ENCODE data around the gene MED31. TPM values are rescaled to one million over a fixed set of nuclear protein-coding genes. Genes with fewer than 3 reads are reported as not detected.
A peak's percentile ranks its signal among the peaks of the same experiment; 100 is the strongest.
"Not testable (repeated sequence)": the region's sequence is repeated elsewhere in the genome, so short reads cannot be mapped to it uniquely, and the experiment has no call there.

Gene MED31
- total RNA-seq, 1 experiment from 2014 or later, result 17.8 TPM

DNA sequence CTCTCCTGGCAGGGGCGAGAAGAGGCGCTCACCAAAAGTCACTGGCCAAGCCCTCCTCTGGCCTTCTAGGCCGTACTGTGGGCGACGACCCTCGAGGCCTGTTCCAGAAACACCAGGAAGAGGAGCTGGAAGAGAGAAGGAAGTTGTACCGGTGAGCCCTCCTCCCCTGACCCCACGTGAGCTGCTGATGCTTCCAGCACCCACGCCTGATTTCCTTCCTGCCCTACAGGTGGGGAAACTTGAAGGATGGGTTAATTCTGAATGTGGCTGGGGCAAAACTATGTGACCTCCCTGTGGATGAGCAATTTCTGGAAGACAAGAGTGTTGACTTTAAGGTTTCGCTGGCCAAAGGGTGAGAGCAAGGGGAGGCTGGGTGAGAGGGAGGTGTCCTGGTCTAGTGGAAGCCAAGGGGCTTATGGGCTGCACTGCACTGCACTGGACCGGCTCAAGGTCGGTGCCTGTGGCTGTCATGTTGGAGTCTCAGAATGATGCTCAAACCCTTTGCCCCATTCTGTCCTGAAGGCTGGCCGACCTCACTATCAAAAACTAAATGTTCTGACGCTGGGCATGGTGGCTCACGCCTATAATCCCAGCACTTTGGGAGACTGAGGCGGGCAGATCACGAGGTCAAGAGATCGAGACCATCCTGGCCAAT is 6.4 kb upstream of the MED31 start:
- ChIA-PET POLR2A (interaction anchor here (0.6 kb wide), 1 partner anchor 198 kb away, joined by 3 read pairs; no protein-coding TSS in a partner anchor), CTCF (interaction anchor here (1.0 kb wide), 2 partner anchors 9 to 186 kb away, joined by 3 to 4 read pairs; no protein-coding TSS in a partner anchor)
- Mint-ChIP-seq H3K4me1 (ENCODE audit: insufficient read depth, unreplicated experiment) (peaks cover 34% of the 10 kb centered on the region), H3K27ac (ENCODE audit: low read depth, unreplicated experiment) (no peak overlapping the region), H3K9me3 (ENCODE audit: unreplicated experiment) (peaks cover 7% of the 10 kb centered on the region), H3K36me3 (ENCODE audit: insufficient read depth, unreplicated experiment) (no peaks in the 10 kb centered on the region), H3K4me3 (ENCODE audit: unreplicated experiment) (no peak overlapping the region), H3K27me3 (ENCODE audit: insufficient read depth, unreplicated experiment) (peaks cover 26% of the 10 kb centered on the region)
- intact Hi-C loops (cut with micrococcal nuclease), result no loop called here
- TF ChIP-seq, protein P1, sequence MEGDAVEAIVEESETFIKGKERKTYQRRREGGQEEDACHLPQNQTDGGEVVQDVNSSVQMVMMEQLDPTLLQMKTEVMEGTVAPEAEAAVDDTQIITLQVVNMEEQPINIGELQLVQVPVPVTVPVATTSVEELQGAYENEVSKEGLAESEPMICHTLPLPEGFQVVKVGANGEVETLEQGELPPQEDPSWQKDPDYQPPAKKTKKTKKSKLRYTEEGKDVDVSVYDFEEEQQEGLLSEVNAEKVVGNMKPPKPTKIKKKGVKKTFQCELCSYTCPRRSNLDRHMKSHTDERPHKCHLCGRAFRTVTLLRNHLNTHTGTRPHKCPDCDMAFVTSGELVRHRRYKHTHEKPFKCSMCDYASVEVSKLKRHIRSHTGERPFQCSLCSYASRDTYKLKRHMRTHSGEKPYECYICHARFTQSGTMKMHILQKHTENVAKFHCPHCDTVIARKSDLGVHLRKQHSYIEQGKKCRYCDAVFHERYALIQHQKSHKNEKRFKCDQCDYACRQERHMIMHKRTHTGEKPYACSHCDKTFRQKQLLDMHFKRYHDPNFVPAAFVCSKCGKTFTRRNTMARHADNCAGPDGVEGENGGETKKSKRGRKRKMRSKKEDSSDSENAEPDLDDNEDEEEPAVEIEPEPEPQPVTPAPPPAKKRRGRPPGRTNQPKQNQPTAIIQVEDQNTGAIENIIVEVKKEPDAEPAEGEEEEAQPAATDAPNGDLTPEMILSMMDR (IDR thresholded peaks at IDR 0.05; ENCODE audit: unreplicated experiment), result no peak
- BruUV-seq (replicated peaks), result no TSS peak
- no peak for DNase-seq (ENCODE audit: unreplicated experiment)

DNA sequence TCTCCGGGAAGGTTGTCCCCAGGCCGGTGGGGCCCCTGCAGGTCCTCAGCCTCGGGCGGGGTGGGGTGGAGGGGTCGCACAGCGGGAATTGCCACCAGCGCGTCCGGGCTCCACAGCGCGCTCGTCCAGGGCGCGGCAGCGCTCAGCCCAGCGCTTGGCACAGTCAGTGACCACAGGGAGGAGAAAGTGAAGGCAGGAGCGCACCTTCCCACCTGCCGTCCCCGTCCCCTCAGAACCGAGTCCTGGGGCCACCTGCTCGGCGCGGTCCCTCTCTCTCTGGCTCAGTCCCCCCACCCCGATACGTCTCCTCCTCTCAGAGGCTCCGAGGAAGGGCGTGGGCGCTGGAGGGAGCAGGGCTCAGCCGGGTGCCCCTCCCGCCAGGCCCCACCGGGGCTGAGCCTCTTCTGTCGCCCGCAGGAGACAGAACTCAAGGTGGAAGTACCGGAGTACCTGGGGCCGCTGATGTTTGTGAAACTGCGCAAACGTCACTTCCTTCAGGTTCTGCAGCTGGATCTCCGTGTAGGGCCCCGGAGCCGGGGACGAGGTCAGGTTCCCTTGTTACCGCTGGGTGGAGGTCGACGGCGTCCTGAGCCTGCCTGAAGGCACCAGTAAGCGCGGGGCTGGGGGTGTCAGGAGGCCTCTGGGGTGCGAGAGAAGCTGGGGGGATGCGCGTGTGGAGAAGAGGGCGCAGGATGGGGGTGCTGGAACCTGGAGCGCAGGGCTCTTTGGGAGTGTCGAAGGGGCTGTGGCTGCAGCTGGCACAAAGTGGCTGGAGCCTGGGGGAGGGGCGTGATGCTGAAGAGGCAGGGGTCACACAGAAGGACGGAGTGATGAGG is 5.6 kb upstream of the MED31 start:
- H3K27ac Mint-ChIP-seq (ENCODE audit: low read depth, unreplicated experiment); intact Hi-C loops (cut with micrococcal nuclease); BruUV-seq (replicated peaks); H3K9me3 Mint-ChIP-seq (ENCODE audit: unreplicated experiment); DNase-seq (ENCODE audit: unreplicated experiment); H3K4me3 Mint-ChIP-seq (ENCODE audit: unreplicated experiment); H3K36me3 Mint-ChIP-seq (ENCODE audit: insufficient read depth, unreplicated experiment): not testable (repeated sequence)
- CTCF ChIA-PET, result interaction anchor here (0.6 to 1.0 kb wide), 3 partner anchors 9 to 187 kb away, joined by 3 to 4 read pairs (median 3); no protein-coding TSS in a partner anchor
- H3K27me3 Mint-ChIP-seq (ENCODE audit: insufficient read depth, unreplicated experiment), result peaks cover 26% of the 10 kb centered on the region
- H3K4me1 Mint-ChIP-seq (ENCODE audit: insufficient read depth, unreplicated experiment), result peaks cover 38% of the 10 kb centered on the region
- POLR2A ChIA-PET, result interaction anchor here (0.6 kb wide), 1 partner anchor 199 kb away, joined by 3 read pairs; no protein-coding TSS in a partner anchor

GRCh38 chr17:6655732-6656361 is 4.4 kb upstream of the MED31 start:
- H3K27ac Mint-ChIP-seq (ENCODE audit: low read depth, unreplicated experiment), result not testable (repeated sequence)

GRCh38 chr17:6654841-6655731 is 3.7 kb upstream of the MED31 start:
- Mint-ChIP-seq H3K27ac (ENCODE audit: low read depth, unreplicated experiment) (no peak overlapping the region), H3K9me3 (ENCODE audit: unreplicated experiment) (peaks cover 7% of the 10 kb centered on the region), H3K36me3 (ENCODE audit: insufficient read depth, unreplicated experiment) (peaks cover 8% of the 10 kb centered on the region), H3K27me3 (ENCODE audit: insufficient read depth, unreplicated experiment) (peaks cover 12% of the 10 kb centered on the region), H3K4me3 (ENCODE audit: unreplicated experiment) (peak overlapping the region; percentile 63), H3K4me1 (ENCODE audit: insufficient read depth, unreplicated experiment) (peaks cover 36% of the 10 kb centered on the region)
- no TSS peak for BruUV-seq (replicated peaks)
- TF ChIP-seq, protein P1 (IDR thresholded peaks at IDR 0.05; ENCODE audit: unreplicated experiment), result no peak
- DNase-seq (ENCODE audit: unreplicated experiment), result peak; percentile 51
- POLR2A ChIA-PET, result interaction anchor here (0.5 to 1.0 kb wide), 4 partner anchors 13 to 829 kb away, joined by 3 to 4 read pairs (median 4); no protein-coding TSS in a partner anchor
- intact Hi-C loops (cut with micrococcal nuclease), result no loop called here
- CTCF ChIA-PET, result no interaction called here

More at GRCh38 chr17:6655732-6656361, 4.4 kb upstream of the MED31 start:
- H3K36me3 Mint-ChIP-seq (ENCODE audit: insufficient read depth, unreplicated experiment); intact Hi-C loops (cut with micrococcal nuclease); H3K9me3 Mint-ChIP-seq (ENCODE audit: unreplicated experiment); POLR2A ChIA-PET; BruUV-seq (replicated peaks); DNase-seq (ENCODE audit: unreplicated experiment); CTCF ChIA-PET: not testable (repeated sequence)
- peaks cover 19% of the 10 kb centered on the region for H3K27me3 Mint-ChIP-seq (ENCODE audit: insufficient read depth, unreplicated experiment)
- peak overlapping the region; percentile 63 for H3K4me3 Mint-ChIP-seq (ENCODE audit: unreplicated experiment)
- peaks cover 38% of the 10 kb centered on the region for H3K4me1 Mint-ChIP-seq (ENCODE audit: insufficient read depth, unreplicated experiment)

Data from MCF 10A (cell line).